HG02571 (cell line): ENCODE results near the gene VILL.
"Not testable (repeated sequence)": the region's sequence is repeated elsewhere in the genome, so short reads cannot be mapped to it uniquely, and the experiment has no call there.

Experiments used
- ATAC-seq: cut with Tn5 transposase; IDR thresholded peaks from one replicate; pipeline ENCODE4 v1.9.1; 2021; ENCODE audit warnings: mild to moderate bottlenecking, moderate library complexity; ENCODE audit not compliant: unreplicated experiment

The VILL gene

GRCh38 chr3:37963016-37963415, 27.6 kb upstream of the VILL start:
- no peak for ATAC-seq

GRCh38 chr3:37963635-37964034, 27.0 kb upstream of the VILL start:
- ATAC-seq = no peak

GRCh38 chr3:37964146-37964545, 26.4 kb upstream of the VILL start:
- ATAC-seq = no peak

- no peak for ATAC-seq
Observed at GRCh38 chr3:37964716-37965115, 25.9 kb upstream of the VILL start.

- no peak for ATAC-seq
Observed at GRCh38 chr3:37967260-37967881, 23.2 kb upstream of the VILL start.

GRCh38 chr3:37968199-37968598, 22.4 kb upstream of the VILL start:
- no peak for ATAC-seq

GRCh38 chr3:37968813-37969595, 21.6 kb upstream of the VILL start:
- no peak for ATAC-seq

GRCh38 chr3:37969596-37970100, 20.9 kb upstream of the VILL start:
- ATAC-seq = no peak

GRCh38 chr3:37970802-37971201, 19.8 kb upstream of the VILL start:
- no peak for ATAC-seq

GRCh38 chr3:37971467-37971866, 19.1 kb upstream of the VILL start:
- no peak for ATAC-seq

- ATAC-seq = not testable (repeated sequence)
Observed at GRCh38 chr3:37972056-37972455, 18.5 kb upstream of the VILL start.

- no peak for ATAC-seq
Observed at GRCh38 chr3:37973246-37974054, 17.1 kb upstream of the VILL start.

GRCh38 chr3:37974121-37975083, 16.2 kb upstream of the VILL start:
- peak; percentile 93 for ATAC-seq

GRCh38 chr3:37979541-37980461, 10.8 kb upstream of the VILL start:
- ATAC-seq = no peak

- ATAC-seq = no peak
Observed at GRCh38 chr3:37980462-37981347, 9.9 kb upstream of the VILL start.

GRCh38 chr3:37981348-37981664, 9.3 kb upstream of the VILL start:
- ATAC-seq = no peak

GRCh38 chr3:37982331-37982730, 8.3 kb upstream of the VILL start:
- ATAC-seq = no peak

- ATAC-seq = no peak
Observed at GRCh38 chr3:37984051-37984450, 6.5 kb upstream of the VILL start.

- ATAC-seq = no peak
Observed at GRCh38 chr3:37984596-37984995, 6.0 kb upstream of the VILL start.
